ENCODE data around the gene SLC25A21.

SLC25A21 gene

GRCh38 chr14:36659010-36659821, 513.2 kb downstream of the SLC25A21 start:
- Mint-ChIP-seq H3K27ac (no peak overlapping the region), H3K36me3 (no peaks in the 10 kb centered on the region), H3K9me3 (peaks cover 2% of the 10 kb centered on the region), H3K4me3 (no peak overlapping the region), H3K4me1 (peaks cover 22% of the 10 kb centered on the region), H3K27me3 (peaks cover 100% of the 10 kb centered on the region)
- no peak for ATAC-seq

GRCh38 chr14:36658123-36659009, 514.0 kb downstream of the SLC25A21 start:
- Mint-ChIP-seq H3K36me3 (no peaks in the 10 kb centered on the region), H3K4me1 (peaks cover 14% of the 10 kb centered on the region), H3K27me3 (peaks cover 100% of the 10 kb centered on the region), H3K4me3 (no peak overlapping the region), H3K27ac (no peak overlapping the region), H3K9me3 (no peaks in the 10 kb centered on the region)
- ATAC-seq = no peak

- H3K27me3 Mint-ChIP-seq = peaks cover 96% of the 10 kb centered on the region
- H3K4me3 Mint-ChIP-seq = no peak overlapping the region
- H3K36me3 Mint-ChIP-seq = no peaks in the 10 kb centered on the region
- no peak for ATAC-seq
- H3K9me3 Mint-ChIP-seq = no peaks in the 10 kb centered on the region
- H3K4me1 Mint-ChIP-seq = peaks cover 13% of the 10 kb centered on the region
- no peak overlapping the region for H3K27ac Mint-ChIP-seq
Measured at GRCh38 chr14:36657399-36658122, 514.8 kb downstream of the SLC25A21 start.

- ATAC-seq = no peak
- H3K9me3 Mint-ChIP-seq = no peaks in the 10 kb centered on the region
- peaks cover 89% of the 10 kb centered on the region for H3K27me3 Mint-ChIP-seq
- H3K27ac Mint-ChIP-seq = no peak overlapping the region
- no peak overlapping the region for H3K4me3 Mint-ChIP-seq
- peaks cover 13% of the 10 kb centered on the region for H3K4me1 Mint-ChIP-seq
- H3K36me3 Mint-ChIP-seq = no peaks in the 10 kb centered on the region
Measured at GRCh38 chr14:36656687-36657398, 515.6 kb downstream of the SLC25A21 start.

- ATAC-seq = no peak
- Mint-ChIP-seq H3K4me1 (peaks cover 6% of the 10 kb centered on the region), H3K9me3 (no peaks in the 10 kb centered on the region), H3K27me3 (peaks cover 81% of the 10 kb centered on the region), H3K4me3 (no peak overlapping the region), H3K27ac (no peak overlapping the region), H3K36me3 (no peaks in the 10 kb centered on the region)
Measured at GRCh38 chr14:36655963-36656686, 516.3 kb downstream of the SLC25A21 start.

GRCh38 chr14:36655571-36655962, 516.8 kb downstream of the SLC25A21 start:
- no peaks in the 10 kb centered on the region for H3K36me3 Mint-ChIP-seq
- H3K27me3 Mint-ChIP-seq = peaks cover 77% of the 10 kb centered on the region
- H3K4me3 Mint-ChIP-seq = no peak overlapping the region
- ATAC-seq = no peak
- peaks cover 6% of the 10 kb centered on the region for H3K4me1 Mint-ChIP-seq
- no peak overlapping the region for H3K27ac Mint-ChIP-seq
- H3K9me3 Mint-ChIP-seq = no peaks in the 10 kb centered on the region

- Mint-ChIP-seq H3K4me1 (peaks cover 6% of the 10 kb centered on the region), H3K4me3 (no peak overlapping the region), H3K27me3 (peaks cover 77% of the 10 kb centered on the region), H3K9me3 (no peaks in the 10 kb centered on the region), H3K27ac (no peak overlapping the region), H3K36me3 (no peaks in the 10 kb centered on the region)
- ATAC-seq = no peak
Measured at GRCh38 chr14:36654794-36655381, 517.5 kb downstream of the SLC25A21 start.

GRCh38 chr14:36653962-36654793, 518.2 kb downstream of the SLC25A21 start:
- H3K36me3 Mint-ChIP-seq = no peaks in the 10 kb centered on the region
- H3K27me3 Mint-ChIP-seq = peaks cover 72% of the 10 kb centered on the region
- no peak overlapping the region for H3K4me3 Mint-ChIP-seq
- H3K4me1 Mint-ChIP-seq = peaks cover 6% of the 10 kb centered on the region
- H3K9me3 Mint-ChIP-seq = no peaks in the 10 kb centered on the region
- ATAC-seq = no peak
- H3K27ac Mint-ChIP-seq = no peak overlapping the region

- ATAC-seq = no peak
- H3K4me3 Mint-ChIP-seq = no peak overlapping the region
- H3K27ac Mint-ChIP-seq = no peak overlapping the region
- H3K27me3 Mint-ChIP-seq = peaks cover 67% of the 10 kb centered on the region
- H3K4me1 Mint-ChIP-seq = peaks cover 6% of the 10 kb centered on the region
- H3K9me3 Mint-ChIP-seq = no peaks in the 10 kb centered on the region
- no peaks in the 10 kb centered on the region for H3K36me3 Mint-ChIP-seq
Measured at GRCh38 chr14:36653413-36653812, 519.0 kb downstream of the SLC25A21 start.

- no peak for ATAC-seq
- H3K27me3 Mint-ChIP-seq = peaks cover 66% of the 10 kb centered on the region
- H3K9me3 Mint-ChIP-seq = no peaks in the 10 kb centered on the region
- no peak overlapping the region for H3K4me3 Mint-ChIP-seq
- no peaks in the 10 kb centered on the region for H3K36me3 Mint-ChIP-seq
- no peak overlapping the region for H3K27ac Mint-ChIP-seq
- H3K4me1 Mint-ChIP-seq = peaks cover 6% of the 10 kb centered on the region
Measured at GRCh38 chr14:36652542-36653201, 519.7 kb downstream of the SLC25A21 start.

GRCh38 chr14:36649872-36650650, 522.3 kb downstream of the SLC25A21 start:
- no peaks in the 10 kb centered on the region for H3K36me3 Mint-ChIP-seq
- H3K27me3 Mint-ChIP-seq = peaks cover 60% of the 10 kb centered on the region
- H3K4me3 Mint-ChIP-seq = no peak overlapping the region
- H3K27ac Mint-ChIP-seq = no peak overlapping the region
- H3K4me1 Mint-ChIP-seq = no peaks in the 10 kb centered on the region
- ATAC-seq = no peak
- H3K9me3 Mint-ChIP-seq = no peaks in the 10 kb centered on the region

Data from stimulated activated memory B cell treated with anti-CD40 and anti-IgM and Interleukin-4, amounts not matched to agents 10 μg/mL and 1 μg/mL and 100 μg/mL, for 72 hours (primary cell).